Erythroblast (primary cell): ENCODE measurements around the gene FOXP1.

Source experiments
- DNase-seq, 2 experiments: peaks; one replicate each; lab custom pipeline; 2025; lab: John Stamatoyannopoulos, UW
- GATA1 ChIP-seq: IDR thresholded peaks from 2 replicates; pipeline ENCODE4 v1.6.1; 2011; ENCODE audit warnings: low read depth, mild to moderate bottlenecking, control low read depth, low read length, moderate library complexity
- POLR2A ChIP-seq: IDR thresholded peaks from 2 replicates; pipeline ENCODE4 v1.6.1; 2011; ENCODE audit warnings: mild to moderate bottlenecking, low read length

The FOXP1 gene

GRCh38 chr3:71055257-71056001 lies 528.1 kb downstream of the FOXP1 start:
- TF ChIP-seq GATA1: no peak
- TF ChIP-seq POLR2A: no peak
- no peak for DNase-seq

GRCh38 chr3:71054312-71054711 lies 529.2 kb downstream of the FOXP1 start:
- TF ChIP-seq GATA1: no peak
- TF ChIP-seq POLR2A: no peak
- DNase-seq: no peak

- no peak for DNase-seq
- TF ChIP-seq POLR2A (no peak), GATA1 (no peak)
Measured at GRCh38 chr3:71053495-71053894, 530.0 kb downstream of the FOXP1 start.

- TF ChIP-seq POLR2A (no peak), GATA1 (no peak)
- DNase-seq: no peak
Measured at GRCh38 chr3:71052716-71053115, 530.8 kb downstream of the FOXP1 start.

- no peak for TF ChIP-seq POLR2A
- no peak for DNase-seq
Measured at GRCh38 chr3:71051893-71052687, 531.4 kb downstream of the FOXP1 start.

GRCh38 chr3:71051259-71051595 lies 532.3 kb downstream of the FOXP1 start:
- DNase-seq: no peak
- no peak for TF ChIP-seq GATA1
- no peak for TF ChIP-seq POLR2A

GRCh38 chr3:71050538-71051258 lies 532.8 kb downstream of the FOXP1 start:
- TF ChIP-seq POLR2A (no peak), GATA1 (no peak)
- no peak for DNase-seq

GRCh38 chr3:71050166-71050537 lies 533.4 kb downstream of the FOXP1 start:
- no peak for DNase-seq
- no peak for TF ChIP-seq GATA1
- no peak for TF ChIP-seq POLR2A

- DNase-seq: no peak
Measured at GRCh38 chr3:71048948-71049347, 534.6 kb downstream of the FOXP1 start.

GRCh38 chr3:71047616-71048531 lies 535.7 kb downstream of the FOXP1 start:
- no peak for DNase-seq
- TF ChIP-seq GATA1: no peak

More at GRCh38 chr3:71048948-71049347, 534.6 kb downstream of the FOXP1 start:
- no peak for TF ChIP-seq GATA1
- TF ChIP-seq POLR2A: no peak

GRCh38 chr3:71046791-71047190 lies 536.7 kb downstream of the FOXP1 start:
- no peak for DNase-seq
- no peak for TF ChIP-seq POLR2A
- TF ChIP-seq GATA1: no peak

GRCh38 chr3:71045917-71046282 lies 537.6 kb downstream of the FOXP1 start:
- DNase-seq: no peak
- TF ChIP-seq GATA1 (no peak), POLR2A (no peak)
